ENCODE results near the gene IRAK1.

The IRAK1 gene

GRCh38 chrX:153969904-153970356, 49.8 kb downstream of the IRAK1 start:
- DNase-seq = no peak

GRCh38 chrX:153969125-153969903, 50.4 kb downstream of the IRAK1 start:
- no peak for DNase-seq

GRCh38 chrX:153968754-153969124, 51.0 kb downstream of the IRAK1 start:
- DNase-seq = no peak

- DNase-seq = no peak
Measured at GRCh38 chrX:153968255-153968654, 51.4 kb downstream of the IRAK1 start.

- no peak for DNase-seq
Measured at GRCh38 chrX:153967536-153968224, 52.0 kb downstream of the IRAK1 start.

- no peak for DNase-seq
Measured at GRCh38 chrX:153966841-153967535, 52.7 kb downstream of the IRAK1 start.

- DNase-seq = no peak
Measured at GRCh38 chrX:153966283-153966688, 53.4 kb downstream of the IRAK1 start.

- no peak for DNase-seq
Measured at GRCh38 chrX:153965406-153965805, 54.3 kb downstream of the IRAK1 start.

- DNase-seq = no peak
Measured at GRCh38 chrX:153964105-153964504, 55.6 kb downstream of the IRAK1 start.

- DNase-seq = no peak
Measured at GRCh38 chrX:153963546-153963945, 56.2 kb downstream of the IRAK1 start.

GRCh38 chrX:153961292-153961691, 58.4 kb downstream of the IRAK1 start:
- no peak for DNase-seq

GRCh38 chrX:153960786-153961185, 58.9 kb downstream of the IRAK1 start:
- no peak for DNase-seq

All from NCI-H2227 treated with DMSO at 0.1 percent for 48 hours (cell line).